PFSK-1 (cell line): Measurements from ENCODE around the gene KRT6C.

Source experiments
- POLR2AphosphoS5 ChIP-seq: IDR thresholded peaks from 2 replicates; pipeline ENCODE4 v1.6.1; 2012; ENCODE audit warnings: low read depth, mild to moderate bottlenecking, control low read depth, low read length, moderate library complexity
- TF ChIP-seq, protein P1 (sequence below), 2 experiments: IDR thresholded peaks; 2 replicates each; pipeline versions ENCODE4 v1.6.1 to v1.8.0; 2011 to 2012; ENCODE audit warnings: low read depth in 2 of 2, low read length in 2 of 2, control low read depth in 1 of 2, inconsistent platforms in 1 of 2, mild to moderate bottlenecking in 1 of 2, moderate library complexity in 1 of 2; ENCODE audit not compliant: insufficient read depth in 1 of 2

- TF ChIP-seq POLR2AphosphoS5 = no peak
- TF ChIP-seq, protein P1, sequence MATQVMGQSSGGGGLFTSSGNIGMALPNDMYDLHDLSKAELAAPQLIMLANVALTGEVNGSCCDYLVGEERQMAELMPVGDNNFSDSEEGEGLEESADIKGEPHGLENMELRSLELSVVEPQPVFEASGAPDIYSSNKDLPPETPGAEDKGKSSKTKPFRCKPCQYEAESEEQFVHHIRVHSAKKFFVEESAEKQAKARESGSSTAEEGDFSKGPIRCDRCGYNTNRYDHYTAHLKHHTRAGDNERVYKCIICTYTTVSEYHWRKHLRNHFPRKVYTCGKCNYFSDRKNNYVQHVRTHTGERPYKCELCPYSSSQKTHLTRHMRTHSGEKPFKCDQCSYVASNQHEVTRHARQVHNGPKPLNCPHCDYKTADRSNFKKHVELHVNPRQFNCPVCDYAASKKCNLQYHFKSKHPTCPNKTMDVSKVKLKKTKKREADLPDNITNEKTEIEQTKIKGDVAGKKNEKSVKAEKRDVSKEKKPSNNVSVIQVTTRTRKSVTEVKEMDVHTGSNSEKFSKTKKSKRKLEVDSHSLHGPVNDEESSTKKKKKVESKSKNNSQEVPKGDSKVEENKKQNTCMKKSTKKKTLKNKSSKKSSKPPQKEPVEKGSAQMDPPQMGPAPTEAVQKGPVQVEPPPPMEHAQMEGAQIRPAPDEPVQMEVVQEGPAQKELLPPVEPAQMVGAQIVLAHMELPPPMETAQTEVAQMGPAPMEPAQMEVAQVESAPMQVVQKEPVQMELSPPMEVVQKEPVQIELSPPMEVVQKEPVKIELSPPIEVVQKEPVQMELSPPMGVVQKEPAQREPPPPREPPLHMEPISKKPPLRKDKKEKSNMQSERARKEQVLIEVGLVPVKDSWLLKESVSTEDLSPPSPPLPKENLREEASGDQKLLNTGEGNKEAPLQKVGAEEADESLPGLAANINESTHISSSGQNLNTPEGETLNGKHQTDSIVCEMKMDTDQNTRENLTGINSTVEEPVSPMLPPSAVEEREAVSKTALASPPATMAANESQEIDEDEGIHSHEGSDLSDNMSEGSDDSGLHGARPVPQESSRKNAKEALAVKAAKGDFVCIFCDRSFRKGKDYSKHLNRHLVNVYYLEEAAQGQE (IDR thresholded peaks at IDR 0.05; ENCODE audit: insufficient read depth in 1 of 2, low read depth in 2 of 2, low read length in 2 of 2) = no peak
These were observed 25.3 kb upstream of the KRT6C start for GRCh38 chr12:52498946-52499345.
